ENCODE data around the gene CAB39.

The CAB39 gene

DNA sequence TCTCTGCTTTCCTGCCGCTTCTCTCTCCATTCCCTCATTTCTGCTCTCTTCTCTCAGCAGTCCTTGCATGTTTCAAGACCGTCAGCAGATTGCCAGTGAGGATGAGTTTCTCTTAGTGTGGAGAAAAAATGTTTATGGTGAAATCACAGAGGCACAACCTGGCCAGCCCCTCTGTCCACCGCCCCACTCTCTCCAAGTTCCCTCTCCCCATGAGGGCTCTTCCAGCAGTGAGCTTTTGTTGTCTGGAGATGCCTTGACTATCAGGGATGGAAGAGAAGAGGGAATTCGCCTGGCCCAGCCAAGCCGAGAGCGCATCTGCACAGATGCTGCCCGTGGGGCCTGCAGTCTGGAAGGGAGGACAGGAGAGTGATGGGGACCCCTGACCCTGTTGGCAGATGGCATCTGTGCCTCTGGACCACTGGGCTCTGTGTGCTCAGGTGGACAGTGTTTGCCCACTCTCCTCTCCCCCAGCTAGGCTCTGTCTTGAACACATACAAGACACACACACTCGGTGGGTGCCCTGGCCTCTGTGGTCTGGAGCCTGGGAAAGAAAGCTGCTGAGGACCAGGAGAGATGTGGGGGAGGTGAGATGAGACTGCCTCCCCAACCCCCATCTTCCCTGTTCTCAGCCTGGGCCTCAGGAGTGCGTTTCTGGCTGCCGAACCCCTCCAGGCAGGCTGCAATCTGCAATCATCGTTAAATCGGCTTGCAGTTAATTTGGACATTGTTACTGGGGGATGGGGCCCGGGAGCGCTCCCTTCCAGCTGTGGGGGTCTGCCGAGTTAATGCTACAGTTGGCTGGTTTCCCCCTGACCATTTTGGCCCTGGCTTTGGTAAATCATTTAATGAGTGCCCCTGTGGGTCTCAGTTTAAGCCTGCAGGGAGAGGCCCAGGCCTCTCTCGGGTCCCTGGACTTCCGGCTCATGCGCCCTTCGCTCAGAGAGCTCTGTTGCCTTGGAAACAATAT is 156.6 kb downstream of the CAB39 start:
- WGBS, 2 experiments (ENCODE audit: insufficient coverage in 2 of 2), result 41 to 42% methylated on average over 12 to 14 of the region's 19 CpGs
- Histone ChIP-seq H3K4me3 (ENCODE audit: extremely low read depth, insufficient read depth, low read length, poor library complexity, severe bottlenecking) (no peak overlapping the region), H3K27ac (ENCODE audit: low read depth, low read length, severe bottlenecking) (peak overlapping the region; percentile 80), H3K9me3 (ENCODE audit: control insufficient read depth, low read length) (no peaks in the 10 kb centered on the region), H3K4me1 (ENCODE audit: control insufficient read depth, insufficient read depth, low read length, poor library complexity, severe bottlenecking) (peaks cover 62% of the 10 kb centered on the region), H3K36me3 (ENCODE audit: control insufficient read depth, insufficient read depth, low read length) (peaks cover 33% of the 10 kb centered on the region)

DNA sequence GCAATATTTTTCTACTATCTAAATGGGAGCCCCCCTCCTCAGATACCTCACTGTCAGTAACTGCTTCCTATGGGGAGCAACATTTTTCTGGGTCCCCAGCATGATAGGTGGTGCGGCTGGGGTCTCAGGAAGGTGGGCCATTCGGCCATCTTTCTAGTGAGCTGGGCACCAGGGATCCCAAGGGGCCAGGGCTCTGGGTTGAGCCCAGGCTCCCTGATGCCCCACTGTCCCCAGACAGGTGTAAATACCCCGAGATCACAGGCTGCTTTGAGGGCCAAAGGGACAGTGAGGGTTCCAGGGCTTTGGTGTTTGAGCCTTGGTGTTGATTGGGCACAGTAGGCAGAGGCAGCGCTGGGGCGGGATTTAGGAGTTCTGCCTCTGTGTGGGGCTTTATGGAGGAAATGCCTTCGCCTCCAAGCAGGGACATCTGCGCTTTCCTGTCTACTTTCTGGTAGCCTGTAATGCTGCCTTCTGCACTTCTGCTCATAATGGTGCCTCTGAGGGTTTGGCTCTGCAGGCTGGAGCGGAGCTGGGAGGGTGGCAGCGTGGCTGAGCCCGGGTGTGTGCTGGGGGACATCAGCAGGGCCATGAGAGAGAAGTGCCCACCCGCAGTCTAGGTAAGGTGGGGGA is 157.4 kb downstream of the CAB39 start:
- Histone ChIP-seq H3K4me1 (ENCODE audit: control insufficient read depth, insufficient read depth, low read length, poor library complexity, severe bottlenecking) (peaks cover 61% of the 10 kb centered on the region), H3K4me3 (ENCODE audit: extremely low read depth, insufficient read depth, low read length, poor library complexity, severe bottlenecking) (no peak overlapping the region), H3K36me3 (ENCODE audit: control insufficient read depth, insufficient read depth, low read length) (peaks cover 41% of the 10 kb centered on the region), H3K27ac (ENCODE audit: low read depth, low read length, severe bottlenecking) (peak overlapping the region; percentile 80), H3K9me3 (ENCODE audit: control insufficient read depth, low read length) (no peaks in the 10 kb centered on the region)
- 84 to 88% methylated on average over 7 to 11 of the region's 11 CpGs for WGBS, 2 experiments (ENCODE audit: insufficient coverage in 2 of 2)
